Activated CD8-positive, alpha-beta T cell treated with anti-CD3 and anti-CD28 coated beads for 36 hours (primary cell): ENCODE results near the gene PSMB11. TPM values are rescaled to one million over a fixed set of nuclear protein-coding genes. Genes with fewer than 3 reads are reported as not detected.

ENCODE experiments used
- ATAC-seq: fragments of 200-7000 bp; cut with Tn5 transposase; one replicate; pipeline ENCODE4 v1.10.0; 2021; ENCODE audit warnings: mild to moderate bottlenecking, moderate library complexity
- CTCF ChIA-PET: fragments of 350-600 bp; sonication (Branson Sonifier 250); formaldehyde crosslinking; loops from one replicate; lab custom pipeline; 2021; ENCODE audit warnings: antibody characterized with exemption; lab: Charles Lee
- POLR2A ChIA-PET: fragments of 350-600 bp; sonication (Branson Sonifier 250); formaldehyde crosslinking; loops from one replicate; lab custom pipeline; 2021; ENCODE audit warnings: antibody characterized with exemption; lab: Charles Lee
- DNase-seq: peaks from one replicate; pipeline ENCODE4 v3.0.0-alpha.2; 2020
- H3K27ac Mint-ChIP-seq: one replicate; pipeline ENCODE4 v1.8.0; 2021; ENCODE audit warnings: mild to moderate bottlenecking, mixed read lengths
- H3K27me3 Mint-ChIP-seq: one replicate; pipeline ENCODE4 v1.8.0; 2021; ENCODE audit warnings: mixed read lengths
- H3K36me3 Mint-ChIP-seq: one replicate; pipeline ENCODE4 v1.8.0; 2021; ENCODE audit warnings: low read depth, mixed read lengths
- H3K4me1 Mint-ChIP-seq: one replicate; pipeline ENCODE4 v1.8.0; 2021; ENCODE audit warnings: low read depth, mixed read lengths
- H3K4me3 Mint-ChIP-seq: one replicate; pipeline ENCODE4 v1.8.0; 2021; ENCODE audit warnings: mild to moderate bottlenecking, moderate library complexity, mixed read lengths
- H3K9me3 Mint-ChIP-seq: one replicate; pipeline ENCODE4 v1.8.0; 2021; ENCODE audit warnings: mixed read lengths
- intact Hi-C: fragments of 100-400 bp; cut with micrococcal nuclease; formaldehyde crosslinking; loops from one replicate; pipeline ENCODE4 v1.10.0; 2022
- total RNA-seq, 2 experiments: library from RNA; stranded (reverse); gene quantifications; one replicate each; pipeline ENCODE4 v1.2.3, GENCODE V29; 2021
- TF ChIP-seq, protein P1 (sequence below): fragments of 200-600 bp; IDR thresholded peaks from one replicate; pipeline ENCODE4 v1.8.0; 2022; ENCODE audit warnings: antibody characterized with exemption, mild to moderate bottlenecking

PSMB11 gene
- total RNA-seq, 2 experiments from 2014 or later, result not detected

- H3K27ac Mint-ChIP-seq, result no peak overlapping the region
- TF ChIP-seq, protein P1, sequence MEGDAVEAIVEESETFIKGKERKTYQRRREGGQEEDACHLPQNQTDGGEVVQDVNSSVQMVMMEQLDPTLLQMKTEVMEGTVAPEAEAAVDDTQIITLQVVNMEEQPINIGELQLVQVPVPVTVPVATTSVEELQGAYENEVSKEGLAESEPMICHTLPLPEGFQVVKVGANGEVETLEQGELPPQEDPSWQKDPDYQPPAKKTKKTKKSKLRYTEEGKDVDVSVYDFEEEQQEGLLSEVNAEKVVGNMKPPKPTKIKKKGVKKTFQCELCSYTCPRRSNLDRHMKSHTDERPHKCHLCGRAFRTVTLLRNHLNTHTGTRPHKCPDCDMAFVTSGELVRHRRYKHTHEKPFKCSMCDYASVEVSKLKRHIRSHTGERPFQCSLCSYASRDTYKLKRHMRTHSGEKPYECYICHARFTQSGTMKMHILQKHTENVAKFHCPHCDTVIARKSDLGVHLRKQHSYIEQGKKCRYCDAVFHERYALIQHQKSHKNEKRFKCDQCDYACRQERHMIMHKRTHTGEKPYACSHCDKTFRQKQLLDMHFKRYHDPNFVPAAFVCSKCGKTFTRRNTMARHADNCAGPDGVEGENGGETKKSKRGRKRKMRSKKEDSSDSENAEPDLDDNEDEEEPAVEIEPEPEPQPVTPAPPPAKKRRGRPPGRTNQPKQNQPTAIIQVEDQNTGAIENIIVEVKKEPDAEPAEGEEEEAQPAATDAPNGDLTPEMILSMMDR, result no peak
- H3K4me3 Mint-ChIP-seq, result no peak overlapping the region
- H3K36me3 Mint-ChIP-seq, result no peaks in the 10 kb centered on the region
- H3K27me3 Mint-ChIP-seq, result peaks cover 2% of the 10 kb centered on the region
- ATAC-seq (no peak), DNase-seq (no peak)
- ChIA-PET POLR2A (no interaction called here), CTCF (interaction anchor here (1.6 to 2.0 kb wide), 3 partner anchors 21 to 75 kb away, joined by 5 to 6 read pairs (median 5); no protein-coding TSS in a partner anchor)
- intact Hi-C loops, result no loop called here
- no peaks in the 10 kb centered on the region for H3K4me1 Mint-ChIP-seq
- no peaks in the 10 kb centered on the region for H3K9me3 Mint-ChIP-seq
These were observed 6.0 kb downstream of the PSMB11 start for GRCh38 chr14:23047751-23048693.

GRCh38 chr14:23049011-23049410, 7.0 kb downstream of the PSMB11 start:
- Mint-ChIP-seq H3K27ac (no peak overlapping the region), H3K4me1 (no peaks in the 10 kb centered on the region), H3K4me3 (no peak overlapping the region), H3K9me3 (no peaks in the 10 kb centered on the region), H3K36me3 (no peaks in the 10 kb centered on the region), H3K27me3 (peaks cover 2% of the 10 kb centered on the region)
- POLR2A ChIA-PET, result no interaction called here
- TF ChIP-seq, protein P1, result no peak
- CTCF ChIA-PET, result interaction anchor here (1.0 to 1.7 kb wide), 5 partner anchors 9 to 76 kb away, joined by 4 to 8 read pairs (median 5); partner anchors contain the start of gene CDH24
- intact Hi-C loops, result no loop called here
- DNase-seq (no peak), ATAC-seq (no peak)

GRCh38 chr14:23051141-23052057, 9.4 kb downstream of the PSMB11 start:
- Mint-ChIP-seq H3K27me3 (peaks cover 5% of the 10 kb centered on the region), H3K36me3 (no peaks in the 10 kb centered on the region), H3K9me3 (no peaks in the 10 kb centered on the region), H3K4me3 (no peak overlapping the region), H3K27ac (no peak overlapping the region), H3K4me1 (peaks cover 7% of the 10 kb centered on the region)
- TF ChIP-seq, protein P1, result no peak
- CTCF ChIA-PET, result interaction anchor here (0.9 to 16.5 kb wide), 6 partner anchors 11 to 116 kb away, joined by 3 to 518 read pairs (median 103); partner anchors contain the start of gene AJUBA
- no peak for ATAC-seq
- POLR2A ChIA-PET, result interaction anchor here (1.5 kb wide), 1 partner anchor 76 kb away, joined by 3 read pairs; no protein-coding TSS in a partner anchor
- intact Hi-C loops, result no loop called here
- DNase-seq, result no peak

GRCh38 chr14:23052182-23052623, 10.2 kb downstream of the PSMB11 start:
- DNase-seq, result no peak
- POLR2A ChIA-PET, result interaction anchor here (1.5 kb wide), 1 partner anchor 77 kb away, joined by 3 read pairs; no protein-coding TSS in a partner anchor

More at GRCh38 chr14:23052182-23052623, 10.2 kb downstream of the PSMB11 start:
- Mint-ChIP-seq H3K36me3 (no peaks in the 10 kb centered on the region), H3K27ac (no peak overlapping the region), H3K4me3 (no peak overlapping the region), H3K27me3 (peaks cover 9% of the 10 kb centered on the region), H3K9me3 (no peaks in the 10 kb centered on the region), H3K4me1 (peaks cover 14% of the 10 kb centered on the region)
- CTCF ChIA-PET, result interaction anchor here (0.9 to 16.5 kb wide), 6 partner anchors 10 to 117 kb away, joined by 3 to 518 read pairs (median 103); partner anchors contain the start of gene AJUBA
- intact Hi-C loops, result no loop called here
- no peak for ATAC-seq
- TF ChIP-seq, protein P1, result no peak
